Measurements from ENCODE around the gene GPR107. TPM values are rescaled to one million over a fixed set of nuclear protein-coding genes. Genes with fewer than 3 reads are reported as not detected.

Gene GPR107
- total RNA-seq, 4 donors from 2014 or later, result 18.9 to 27.0 (median 23.2) TPM

- Histone ChIP-seq H3K4me1 (peaks cover 18 to 95% (median 35%) of the 10 kb centered on the region in 3 donors), H3K27me3 (no peaks in the 10 kb centered on the region), H3K36me3 (no peaks in the 10 kb centered on the region), H3K27ac (peak overlapping the region in 1 of 4 donors; percentile 55), H3K9me3 (no peaks in the 10 kb centered on the region), H3K4me3 (no peak overlapping the region)
- intact Hi-C loops (cut with DNase I), result no loop called here
- no peak for DNase-seq
- 73 to 75% methylated on average over 9 of the region's 9 CpGs for WGBS, 2 donors
- TF ChIP-seq CTCF (IDR thresholded peaks at IDR 0.05) (no peak), POLR2A (IDR thresholded peaks at IDR 0.05) (no peak)
Observed at GRCh38 chr9:130027533-130028365, 26.0 kb upstream of the GPR107 start.

- H3K4me3 ChIP-seq, result no peak overlapping the region
- no peaks in the 10 kb centered on the region for H3K9me3 ChIP-seq
- H3K36me3 ChIP-seq, result no peaks in the 10 kb centered on the region
- WGBS, 2 donors, result 25 to 35% methylated on average over 6 of the region's 6 CpGs
- intact Hi-C loops (cut with DNase I), result no loop called here
- DNase-seq, result no peak
- H3K4me1 ChIP-seq, result peaks cover 12 to 94% (median 32%) of the 10 kb centered on the region in 3 donors
- no peak for TF ChIP-seq POLR2A (IDR thresholded peaks at IDR 0.05)
- TF ChIP-seq CTCF (IDR thresholded peaks at IDR 0.05), result no peak
- H3K27me3 ChIP-seq, result no peaks in the 10 kb centered on the region
- H3K27ac ChIP-seq, result peak overlapping the region in 3 of 4 donors; percentile 36 to 55 (median 53)
Observed at GRCh38 chr9:130028493-130029222, 25.0 kb upstream of the GPR107 start.

GRCh38 chr9:130029223-130029973, 24.3 kb upstream of the GPR107 start:
- Histone ChIP-seq H3K36me3 (no peaks in the 10 kb centered on the region), H3K4me3 (no peak overlapping the region), H3K4me1 (peaks cover 11 to 94% (median 28%) of the 10 kb centered on the region in 3 donors), H3K27me3 (no peaks in the 10 kb centered on the region), H3K9me3 (no peaks in the 10 kb centered on the region), H3K27ac (peak overlapping the region in 3 of 4 donors; percentile 36 to 55 (median 53))
- intact Hi-C loops (cut with DNase I), result no loop called here
- no peak for TF ChIP-seq CTCF (IDR thresholded peaks at IDR 0.05)
- TF ChIP-seq POLR2A (IDR thresholded peaks at IDR 0.05), result no peak
- DNase-seq, result no peak
- WGBS, 2 donors, result 60 to 66% methylated on average over 9 to 10 of the region's 10 CpGs

- intact Hi-C loops (cut with DNase I), result no loop called here
- DNase-seq, result no peak
- Histone ChIP-seq H3K9me3 (no peaks in the 10 kb centered on the region), H3K36me3 (peaks cover 0 to 4% (median 0%) of the 10 kb centered on the region in 3 donors), H3K4me1 (peaks cover 19 to 94% (median 28%) of the 10 kb centered on the region in 3 donors), H3K27me3 (no peaks in the 10 kb centered on the region), H3K4me3 (no peak overlapping the region), H3K27ac (peak overlapping the region in 3 of 4 donors; percentile 36 to 65 (median 55))
- no peak for TF ChIP-seq CTCF (IDR thresholded peaks at IDR 0.05)
- no peak for TF ChIP-seq POLR2A (IDR thresholded peaks at IDR 0.05)
- 55 to 74% methylated on average over 3 of the region's 3 CpGs for WGBS, 2 donors
Observed at GRCh38 chr9:130030651-130031127, 23.0 kb upstream of the GPR107 start.

All from esophagus squamous epithelium (tissue), 5 donors.